PFSK-1 (cell line): ENCODE measurements around the gene HSFX2.
"Not testable (repeated sequence)": the region's sequence is repeated elsewhere in the genome, so short reads cannot be mapped to it uniquely, and the experiment has no call there.

ENCODE experiments used
- FOXP2 ChIP-seq: optimal IDR thresholded peaks from 2 replicates; pipeline ENCODE3; 2011; ENCODE audit warnings: borderline replicate concordance, control low read depth, inconsistent platforms; ENCODE audit not compliant: insufficient read depth; ENCODE audit errors: extremely low read length, extremely low read depth
- POLR2AphosphoS5 ChIP-seq: IDR thresholded peaks from 2 replicates; pipeline ENCODE4 v1.6.1; 2012; ENCODE audit warnings: low read depth, mild to moderate bottlenecking, control low read depth, low read length, moderate library complexity
- REST ChIP-seq, 2 experiments: IDR thresholded peaks; 2 replicates each; pipeline versions ENCODE4 v1.6.1 to v1.8.0; 2011 to 2012; ENCODE audit warnings: low read depth in 2 of 2, low read length in 2 of 2, control low read depth in 1 of 2, inconsistent platforms in 1 of 2, mild to moderate bottlenecking in 1 of 2, moderate library complexity in 1 of 2; ENCODE audit not compliant: insufficient read depth in 1 of 2
- SIN3A ChIP-seq: IDR thresholded peaks from 2 replicates; pipeline ENCODE4 v1.6.1; 2012; ENCODE audit warnings: mild to moderate bottlenecking, low read length, moderate library complexity, borderline replicate concordance; ENCODE audit not compliant: insufficient read depth
- TAF1 ChIP-seq: IDR thresholded peaks from 2 replicates; pipeline ENCODE4 v1.6.1; 2012; ENCODE audit warnings: low read length, control low read depth, borderline replicate concordance; ENCODE audit not compliant: insufficient read depth

Gene HSFX2

GRCh38 chrX:149569770-149570169 lies 25.3 kb downstream of the HSFX2 start:
- no peak for TF ChIP-seq FOXP2
- no peak for TF ChIP-seq SIN3A
- TF ChIP-seq REST (IDR thresholded peaks at IDR 0.05; ENCODE audit: insufficient read depth in 1 of 2, low read depth in 2 of 2, low read length in 2 of 2) = no peak
- TF ChIP-seq POLR2AphosphoS5 = no peak
- TF ChIP-seq TAF1 = no peak

GRCh38 chrX:149568701-149569296 lies 26.3 kb downstream of the HSFX2 start:
- TF ChIP-seq TAF1 (no peak), SIN3A (no peak), POLR2AphosphoS5 (no peak), FOXP2 (no peak), REST (IDR thresholded peaks at IDR 0.05; ENCODE audit: insufficient read depth in 1 of 2, low read depth in 2 of 2, low read length in 2 of 2) (no peak)

GRCh38 chrX:149567621-149568417 lies 27.3 kb downstream of the HSFX2 start:
- no peak for TF ChIP-seq FOXP2
- TF ChIP-seq SIN3A = no peak
- TF ChIP-seq TAF1 = no peak
- TF ChIP-seq POLR2AphosphoS5 = no peak
- no peak for TF ChIP-seq REST (IDR thresholded peaks at IDR 0.05; ENCODE audit: insufficient read depth in 1 of 2, low read depth in 2 of 2, low read length in 2 of 2)

- TF ChIP-seq FOXP2 = no peak
Observed at GRCh38 chrX:149563359-149563758, 31.8 kb downstream of the HSFX2 start.

GRCh38 chrX:149549701-149550100 lies 45.4 kb downstream of the HSFX2 start, which contains the start of gene HSFX3:
TSS of gene HSFX3 (minus strand) at chrX:149549924. CDS start at chrX:149549852, 72 bp downstream.
- not testable (repeated sequence) for TF ChIP-seq FOXP2, TAF1, SIN3A
